H1 (cell line): ENCODE results near the gene GLRA1. TPM values are rescaled to one million over a fixed set of nuclear protein-coding genes. Genes with fewer than 3 reads are reported as not detected.

Source experiments
- CTCF ChIA-PET: fragments of 300-600 bp; sonication (Branson Sonifier 250); formaldehyde crosslinking; loops from one replicate; lab custom pipeline; 2021; ENCODE audit not compliant: partially characterized antibody; lab: Charles Lee
- POLR2A ChIA-PET: fragments of 300-600 bp; sonication (Branson Sonifier 250); formaldehyde crosslinking; loops from one replicate; lab custom pipeline; 2021; ENCODE audit warnings: inconsistent platforms; ENCODE audit not compliant: partially characterized antibody; lab: Charles Lee
- DNase-seq, 2 experiments: peaks; one replicate each; pipeline versions ENCODE4 v3.0.0 to v3.0.0-alpha.2; 2010 to 2022; ENCODE audit warnings: low spot score in 2 of 2, low read depth in 1 of 2, mixed read lengths in 1 of 2
- FAIRE-seq: peaks from 2 replicates; lab custom pipeline; 2011; peaks lifted over from hg19 to GRCh38; lab: Jason Lieb, UNC
- H2AFZ ChIP-seq: 2 replicates; pipeline ENCODE4 v1.8.1; 2012; ENCODE audit warnings: low read length, inconsistent platforms
- H2AK5ac ChIP-seq: 2 replicates; pipeline ENCODE4 v1.6.1; 2013; ENCODE audit warnings: low read depth, low read length
- H2BK120ac ChIP-seq: replicated peaks from 2 replicates; pipeline ENCODE3; 2013; ENCODE audit warnings: low read depth, low read length, inconsistent platforms
- H2BK12ac ChIP-seq: 2 replicates; pipeline ENCODE4 v1.6.1; 2013; ENCODE audit warnings: low read depth, low read length
- H2BK15ac ChIP-seq: 2 replicates; pipeline ENCODE4 v1.6.1; 2013; ENCODE audit warnings: low read length
- H2BK20ac ChIP-seq: 2 replicates; pipeline ENCODE4 v1.6.1; 2013; ENCODE audit warnings: low read length
- H2BK5ac ChIP-seq: 2 replicates; pipeline ENCODE4 v1.6.1; 2013; ENCODE audit warnings: low read depth, low read length
- H3K14ac ChIP-seq: 2 replicates; pipeline ENCODE4 v1.6.1; 2013; ENCODE audit warnings: inconsistent platforms; ENCODE audit not compliant: insufficient read length
- H3K18ac ChIP-seq: 2 replicates; pipeline ENCODE4 v1.6.1; 2013; ENCODE audit warnings: low read length; ENCODE audit errors: extremely low read depth
- H3K23ac ChIP-seq: 2 replicates; pipeline ENCODE4 v1.6.1; 2013; ENCODE audit warnings: inconsistent platforms; ENCODE audit not compliant: insufficient read length
- H3K23me2 ChIP-seq: 2 replicates; pipeline ENCODE4 v1.6.1; 2013; ENCODE audit warnings: low read depth, low read length
- H3K27ac ChIP-seq: 2 replicates; pipeline ENCODE4 v1.6.1; 2011; ENCODE audit warnings: low read depth, low read length, inconsistent platforms
- H3K27me3 ChIP-seq, 4 experiments: replicated peaks in 1 of 4; 1 replicate in 1 of 4; 2 replicates in 3 of 4; pipeline versions ENCODE4 v1.6.1 to v1.8.1; 2011 to 2013; ENCODE audit warnings: low read length in 3 of 4, mild to moderate bottlenecking in 3 of 4, inconsistent platforms in 2 of 4, mixed read lengths in 2 of 4, moderate library complexity in 1 of 4; ENCODE audit not compliant: control insufficient read depth in 3 of 4, insufficient read depth in 3 of 4; ENCODE audit errors: extremely low read depth in 1 of 4
- H3K36me3 ChIP-seq, 4 experiments: 2 replicates each; pipeline versions ENCODE4 v1.6.1 to v1.8.1; 2011 to 2013; ENCODE audit warnings: mild to moderate bottlenecking in 4 of 4, low read length in 3 of 4, moderate library complexity in 2 of 4, control low read depth in 1 of 4, inconsistent platforms in 1 of 4; ENCODE audit not compliant: insufficient read depth in 4 of 4, control insufficient read depth in 2 of 4
- H3K4ac ChIP-seq: replicated peaks from 2 replicates; pipeline ENCODE3; 2013; ENCODE audit warnings: low read length, low read depth, mixed read lengths, inconsistent platforms; ENCODE audit not compliant: insufficient read length
- H3K4me1 ChIP-seq, 4 experiments: replicated peaks in 1 of 4; 1 replicate in 1 of 4; 2 replicates in 3 of 4; pipeline versions ENCODE4 v1.6.1 to v1.8.1; 2011 to 2013; ENCODE audit warnings: low read length in 3 of 4, inconsistent platforms in 2 of 4, mixed read lengths in 1 of 4; ENCODE audit not compliant: insufficient read depth in 4 of 4, control insufficient read depth in 3 of 4
- H3K4me2 ChIP-seq, 2 experiments: 2 replicates each; pipeline versions ENCODE4 v1.6.1 to v1.8.1; 2011 to 2013; ENCODE audit warnings: low read depth in 2 of 2, low read length in 2 of 2, control low read depth in 1 of 2, inconsistent platforms in 1 of 2, mild to moderate bottlenecking in 1 of 2; ENCODE audit not compliant: insufficient read depth in 1 of 2
- H3K4me3 ChIP-seq, 4 experiments: fragments of 200-600, 300-600 bp in 1 of 4; sonication (generic), shearing (Covaris generic), sonication (Bioruptor Twin) in 1 of 4; 2 replicates each; pipeline versions ENCODE4 v1.5.1 to v1.8.1; 2011 to 2016; ENCODE audit warnings: low read length in 4 of 4, low read depth in 3 of 4, control low read depth in 2 of 4, inconsistent platforms in 2 of 4, mild to moderate bottlenecking in 2 of 4, mixed read lengths in 1 of 4, moderate library complexity in 1 of 4; ENCODE audit not compliant: insufficient read depth in 2 of 4; ENCODE audit errors: extremely low read depth in 1 of 4
- H3K56ac ChIP-seq: replicated peaks from 2 replicates; pipeline ENCODE3; 2013; ENCODE audit warnings: low read depth, mild to moderate bottlenecking, mixed read lengths, low read length, inconsistent platforms; ENCODE audit not compliant: insufficient read length
- H3K79me1 ChIP-seq: 2 replicates; pipeline ENCODE4 v1.6.1; 2013; ENCODE audit warnings: low read depth, low read length, control low read depth
- H3K79me2 ChIP-seq, 2 experiments: 2 replicates each; pipeline versions ENCODE4 v1.6.1 to v1.8.1; 2012 to 2013; ENCODE audit warnings: low read length in 2 of 2, mild to moderate bottlenecking in 2 of 2, inconsistent platforms in 1 of 2; ENCODE audit not compliant: insufficient read depth in 2 of 2, control insufficient read depth in 1 of 2
- H3K9ac ChIP-seq, 4 experiments: replicated peaks in 1 of 4; 1 replicate in 1 of 4; 2 replicates in 3 of 4; pipeline versions ENCODE4 v1.6.1 to v1.8.1; 2011 to 2013; ENCODE audit warnings: low read depth in 3 of 4, low read length in 3 of 4, control low read depth in 2 of 4, mild to moderate bottlenecking in 2 of 4, moderate library complexity in 2 of 4, inconsistent platforms in 1 of 4; ENCODE audit errors: extremely low read depth in 1 of 4
- H3K9me3 ChIP-seq, 2 experiments: 2 replicates each; pipeline versions ENCODE4 v1.6.1 to v1.8.1; 2012 to 2013; ENCODE audit warnings: mild to moderate bottlenecking in 2 of 2, moderate library complexity in 2 of 2, control low read depth in 1 of 2, inconsistent platforms in 1 of 2, low read depth in 1 of 2, low read length in 1 of 2, mixed read lengths in 1 of 2; ENCODE audit not compliant: insufficient read depth in 2 of 2
- H4K20me1 ChIP-seq, 2 experiments: replicated peaks in 1 of 2; 2 replicates each; pipeline versions ENCODE3 to v1.8.1; 2011 to 2013; ENCODE audit warnings: inconsistent platforms in 2 of 2, low read length in 2 of 2, mild to moderate bottlenecking in 1 of 2; ENCODE audit not compliant: insufficient read depth in 2 of 2, control insufficient read depth in 1 of 2
- H4K5ac ChIP-seq: 2 replicates; pipeline ENCODE4 v1.6.1; 2013; ENCODE audit warnings: low read length, low read depth, mixed read lengths, inconsistent platforms; ENCODE audit not compliant: insufficient read length
- H4K8ac ChIP-seq: 2 replicates; pipeline ENCODE4 v1.8.0; 2013; ENCODE audit warnings: mild to moderate bottlenecking, moderate library complexity, low read length, inconsistent platforms; ENCODE audit not compliant: insufficient read depth; ENCODE audit errors: extremely low read depth
- H4K91ac ChIP-seq: replicated peaks from 2 replicates; pipeline ENCODE3; 2013; ENCODE audit warnings: low read length, mixed read lengths, inconsistent platforms; ENCODE audit not compliant: insufficient read length
- CTCF ChIP-seq, 3 experiments: IDR thresholded peaks; 1 replicate in 2 of 3; 2 replicates in 1 of 3; pipeline versions ENCODE4 v1.5.1 to v1.6.1; 2011; ENCODE audit warnings: low read length in 3 of 3, mild to moderate bottlenecking in 3 of 3, inconsistent platforms in 2 of 3, low read depth in 1 of 3, moderate library complexity in 1 of 3; ENCODE audit not compliant: insufficient read depth in 1 of 3; ENCODE audit errors: control extremely low read depth in 1 of 3
- EZH2 ChIP-seq: fragments of 200-600 bp; sonication (generic); IDR thresholded peaks from 2 replicates; pipeline ENCODE4 v1.7.1; 2012; ENCODE audit warnings: low read depth, mild to moderate bottlenecking, moderate library complexity, low read length, inconsistent platforms; ENCODE audit not compliant: severe bottlenecking
- HDAC2 ChIP-seq, 2 experiments: fragments of 300-600 bp in 1 of 2; sonication (generic) in 1 of 2; IDR thresholded peaks; 2 replicates each; pipeline ENCODE4 v1.6.1; 2011 to 2012; ENCODE audit warnings: low read depth in 2 of 2, low read length in 2 of 2, mild to moderate bottlenecking in 2 of 2, moderate library complexity in 2 of 2, borderline replicate concordance in 1 of 2, inconsistent platforms in 1 of 2
- POU5F1 ChIP-seq: IDR thresholded peaks from 2 replicates; pipeline ENCODE4 v1.6.1; 2011; ENCODE audit warnings: low read depth, mild to moderate bottlenecking, low read length, moderate library complexity
- RXRA ChIP-seq: IDR thresholded peaks from 2 replicates; pipeline ENCODE4 v1.6.1; 2011; ENCODE audit warnings: low read depth, mild to moderate bottlenecking, low read length, moderate library complexity; ENCODE audit not compliant: insufficient read depth
- SP4 ChIP-seq: IDR thresholded peaks from 2 replicates; pipeline ENCODE4 v1.6.1; 2012; ENCODE audit warnings: low read length, inconsistent platforms
- SUZ12 ChIP-seq: fragments of 200-600 bp; sonication (generic); IDR thresholded peaks from 2 replicates; pipeline ENCODE4 v1.6.1; 2012; ENCODE audit warnings: mild to moderate bottlenecking, inconsistent platforms, low read length, moderate library complexity, mixed read lengths
- ZNF274 ChIP-seq: IDR thresholded peaks from 2 replicates; pipeline ENCODE4 v1.7.0; 2012; ENCODE audit warnings: low read length, borderline replicate concordance; ENCODE audit errors: extremely low read depth
- WGBS, 2 experiments: shearing (Covaris generic) in 1 of 2; methylation state at CpG; one replicate each; pipeline versions ENCODE4 v1.1.6 to v1.1.7; 2013 to 2015; ENCODE audit warnings: low lambda C conversion rate in 2 of 2, mixed read lengths in 2 of 2, inconsistent platforms in 1 of 2, low coverage in 1 of 2, missing lambda C conversion rate in 1 of 2; ENCODE audit not compliant: insufficient replicate concordance in 2 of 2, insufficient coverage in 1 of 2, insufficient read length in 1 of 2; ENCODE audit errors: extremely low coverage in 1 of 2, missing lambda C conversion rate in 1 of 2; 5-methylcytosine and 5-hydroxymethylcytosine counted together
- polyA plus RNA-seq, 7 experiments: library from polyadenylated mRNA; depleted of rRNA in 3 of 7; stranded (reverse) in 5 of 7; unstranded in 2 of 7; fragments of >200 nt in 5 of 7; fragments of 200-250 nt in 2 of 7; gene quantifications; 1 replicate in 5 of 7; 2 replicates in 1 of 7; 4 replicates in 1 of 7; pipeline versions ENCODE4 v1.2.1 to v1.2.3, GENCODE V29; 2011 to 2013; ENCODE audit warnings: missing spikeins in 2 of 7, mixed read lengths in 2 of 7
- total RNA-seq: library from RNA; stranded (reverse); fragmentation: NEBNext Ultra II Directional; extraction: Animal tissue kit (Norgen Biotek cat#: 25700); gene quantifications from 2 replicates; pipeline ENCODE4 v1.2.1, GENCODE V29; 2021

GLRA1 gene
- total and polyA plus RNA-seq, 2 of the 8 experiments (the other 6 are each of a cell fraction or from before 2014, with no cell fraction given): not detected

GRCh38 chr5:151904127-151904526 is 20.5 kb downstream of the GLRA1 start:
- Histone ChIP-seq H3K9me3 (no peaks in the 10 kb centered on the region), H3K36me3 (no peaks in the 10 kb centered on the region), H3K18ac (no peak overlapping the region), H2BK20ac (no peak overlapping the region), H2BK12ac (no peak overlapping the region), H3K4ac (no peak overlapping the region), H3K79me1 (no peaks in the 10 kb centered on the region), H2BK15ac (no peak overlapping the region), H2AFZ (no peak overlapping the region), H2BK5ac (no peak overlapping the region), H3K4me3 (no peak overlapping the region), H2BK120ac (no peak overlapping the region), H2AK5ac (no peak overlapping the region), H4K20me1 (peaks cover 0 to 7% of the 10 kb centered on the region in 2 experiments), H3K56ac (no peak overlapping the region), H3K14ac (no peak overlapping the region), H3K27ac (no peak overlapping the region), H4K5ac (no peak overlapping the region), H3K23ac (no peak overlapping the region), H4K91ac (no peak overlapping the region), H3K23me2 (no peaks in the 10 kb centered on the region; the same call in 1 of the 2 replicates), H4K8ac (no peak overlapping the region), H3K4me1 (peaks cover 0 to 11% (median 3%) of the 10 kb centered on the region in 4 experiments; a peak in 4 of 7 replicates), H3K27me3 (peaks cover 55 to 95% (median 82%) of the 10 kb centered on the region in 4 experiments), H3K4me2 (no peak overlapping the region), H3K9ac (no peak overlapping the region), H3K79me2 (no peaks in the 10 kb centered on the region)
- FAIRE-seq (no peak), DNase-seq (no peak)
- ChIA-PET CTCF (interaction anchor here (0.8 to 2.7 kb wide), 11 partner anchors 10 to 406 kb away, joined by 3 to 9 read pairs (median 4); partner anchors contain the start of gene GLRA1), POLR2A (no interaction called here)
- WGBS, 2 experiments: 35% methylated on average over 6 of the region's 6 CpGs; no CpG with 5 or more reads in 1 of the 2 experiments
- TF ChIP-seq EZH2: peak; percentile 60
- TF ChIP-seq SP4: no peak
- TF ChIP-seq RXRA: no peak
- no peak for TF ChIP-seq HDAC2 (IDR thresholded peaks at IDR 0.05; ENCODE audit: borderline replicate concordance in 1 of 2, low read depth in 2 of 2, low read length in 2 of 2)
- TF ChIP-seq ZNF274: no peak
- no peak for TF ChIP-seq CTCF (IDR thresholded peaks at IDR 0.05; ENCODE audit: control extremely low read depth in 1 of 3, insufficient read depth in 1 of 3, low read depth in 1 of 3, low read length in 3 of 3)
- TF ChIP-seq SUZ12: peak; percentile 59; the same call in 1 of the 2 replicates
- TF ChIP-seq POU5F1: no peak
